Activated CD4-positive, alpha-beta T cell treated with anti-CD3 and anti-CD28 coated beads for 24 hours (primary cell): ENCODE measurements around the gene DCUN1D2.

Source experiments
- DNase-seq, 2 donors: peaks; one replicate each; pipeline ENCODE4 v3.0.0-alpha.2; 2020; ENCODE audit warnings: low read depth in 2 of 2

Gene DCUN1D2

GRCh38 chr13:113407531-113408393 is 82.7 kb downstream of the DCUN1D2 start:
- DNase-seq, result no peak

DNA sequence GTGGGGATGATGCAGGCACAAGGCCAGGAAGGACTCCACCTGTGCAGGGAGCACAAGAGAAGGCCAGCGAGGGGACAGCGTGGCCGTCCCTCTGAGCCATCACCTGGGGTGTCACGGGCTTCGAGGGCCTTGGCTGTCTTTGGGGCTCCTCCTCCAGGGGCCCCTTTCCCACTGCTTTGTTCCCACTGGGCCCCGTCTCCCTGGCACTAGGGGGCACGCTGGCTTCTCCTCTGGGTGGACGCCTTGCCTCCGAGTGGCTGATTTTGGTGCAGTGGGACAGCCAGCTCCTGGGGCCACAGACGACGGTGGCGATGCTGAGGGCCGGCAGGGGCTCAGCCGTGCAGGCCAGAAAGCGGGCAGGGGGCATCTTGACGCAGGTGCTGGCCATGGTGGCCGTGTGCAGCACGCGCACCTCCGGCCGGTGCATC is 83.4 kb downstream of the DCUN1D2 start:
- DNase-seq, result no peak

DNA sequence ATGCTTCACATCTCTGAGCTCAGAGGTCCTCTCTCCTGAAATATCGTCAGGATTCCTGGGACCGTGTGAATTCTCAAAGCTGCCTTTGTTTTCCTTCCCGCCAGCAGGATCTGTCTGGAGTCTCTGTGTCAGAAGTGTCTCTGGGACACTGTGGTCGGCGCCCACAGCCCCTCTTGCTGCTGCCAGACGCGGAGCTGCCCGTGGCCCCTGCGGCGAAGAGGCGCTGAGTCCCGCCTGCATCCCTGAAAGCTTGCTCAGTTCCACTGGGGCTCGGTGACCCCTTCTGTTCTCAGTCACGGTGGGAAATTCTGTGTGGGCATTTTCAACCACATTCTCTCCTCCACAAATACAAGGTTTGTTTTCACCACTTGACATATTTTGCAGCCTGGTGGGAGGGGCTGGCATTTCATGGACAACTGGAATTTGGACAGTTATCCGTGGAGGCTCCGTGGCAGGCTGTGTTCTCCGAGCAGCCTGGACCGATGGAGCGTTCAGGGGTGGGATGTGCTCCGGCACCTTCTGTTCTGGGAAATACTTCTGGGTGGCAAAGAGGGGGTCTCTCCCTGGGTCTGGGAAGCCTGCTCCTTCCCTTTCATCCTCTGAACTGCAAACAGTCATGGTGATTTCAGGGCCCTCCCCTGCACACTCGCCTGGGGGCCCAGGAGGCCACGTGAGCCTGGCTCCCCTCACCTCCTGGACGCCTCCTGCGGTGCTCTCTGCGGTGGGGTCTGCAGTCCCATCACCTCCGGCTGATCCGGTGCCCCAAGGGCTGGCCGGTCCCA is 84.0 kb downstream of the DCUN1D2 start:
- no peak for DNase-seq
